SK-N-MC (cell line): ENCODE results near the gene CCDC40.

Experiments
- DNase-seq: peaks from one replicate; pipeline ENCODE4 v3.0.0-alpha.2; 2011; ENCODE audit warnings: low read depth, low spot score
- H3K27ac ChIP-seq: fragments of 200-600 bp; sonication (generic); 2 replicates; pipeline ENCODE4 v1.5.1; 2016; ENCODE audit warnings: mixed run types
- H3K36me3 ChIP-seq: fragments of 200-600 bp; sonication (generic); 2 replicates; pipeline ENCODE4 v1.6.1; 2017; ENCODE audit warnings: antibody characterized with exemption, low read length, mixed read lengths; ENCODE audit not compliant: insufficient read depth
- H3K4me3 ChIP-seq: fragments of 200-600 bp; sonication (generic); 2 replicates; pipeline ENCODE4 v1.5.1; 2016
- H3K9ac ChIP-seq: fragments of 200-600 bp; sonication (generic); 2 replicates; pipeline ENCODE4 v1.8.0; 2017; ENCODE audit warnings: mixed run types, mixed read lengths; ENCODE audit not compliant: insufficient read length
- H3K9me3 ChIP-seq: fragments of 200-600 bp; sonication (generic); 2 replicates; pipeline ENCODE4 v1.6.1; 2017; ENCODE audit warnings: low read depth, mild to moderate bottlenecking, antibody characterized with exemption, low read length, moderate library complexity, mixed read lengths
- EZH2 ChIP-seq: fragments of 200-600 bp; sonication (generic); IDR thresholded peaks from one replicate; pipeline ENCODE4 v1.6.1; 2017; ENCODE audit warnings: antibody characterized with exemption
- FOXP2 ChIP-seq: optimal IDR thresholded peaks from 2 replicates; pipeline ENCODE3; 2011; ENCODE audit warnings: mild to moderate bottlenecking, moderate library complexity; ENCODE audit not compliant: insufficient read depth; ENCODE audit errors: extremely low read length, control extremely low read depth
- POLR2AphosphoS5 ChIP-seq: IDR thresholded peaks from 2 replicates; pipeline ENCODE4 v1.6.1; 2012; ENCODE audit warnings: mild to moderate bottlenecking, low read depth, low read length, borderline replicate concordance

Gene CCDC40

GRCh38 chr17:80065478-80066170 lies 29.2 kb downstream of the CCDC40 start:
- Histone ChIP-seq H3K36me3 (no peaks in the 10 kb centered on the region), H3K4me3 (no peak overlapping the region), H3K27ac (no peak overlapping the region), H3K9ac (no peak overlapping the region), H3K9me3 (no peaks in the 10 kb centered on the region)
- TF ChIP-seq POLR2AphosphoS5 (no peak), FOXP2 (no peak), EZH2 (no peak)
- no peak for DNase-seq

DNA sequence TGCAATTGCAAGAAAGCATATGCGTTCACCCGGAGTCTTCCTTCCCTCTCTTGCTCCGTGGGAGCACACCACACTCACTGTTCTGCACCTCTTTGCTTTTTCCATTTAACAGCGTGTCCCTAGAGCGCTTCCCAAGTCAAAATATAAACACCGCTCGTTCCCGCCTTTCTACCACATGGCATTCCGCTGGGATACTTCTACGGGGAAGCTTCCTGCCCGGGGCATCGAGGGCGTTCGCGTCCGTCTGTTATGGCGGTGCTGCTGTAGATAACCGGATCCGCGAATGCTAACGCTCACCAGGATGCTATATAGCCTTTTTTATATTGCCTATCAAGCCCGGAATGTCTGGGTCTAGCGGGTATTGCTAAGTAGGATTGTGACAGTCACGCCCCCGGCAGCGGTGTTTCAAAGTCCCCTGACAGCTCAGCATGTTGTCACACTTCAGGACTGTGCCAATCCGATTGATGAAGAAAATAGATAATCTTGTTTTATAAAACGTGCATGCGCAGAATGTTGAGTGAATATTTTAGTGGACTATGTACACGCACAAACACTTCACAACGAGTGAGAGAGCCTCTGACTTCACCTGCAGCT lies 31.0 kb downstream of the CCDC40 start:
- Histone ChIP-seq H3K27ac (no peak overlapping the region), H3K9me3 (no peaks in the 10 kb centered on the region), H3K36me3 (no peaks in the 10 kb centered on the region), H3K9ac (no peak overlapping the region), H3K4me3 (no peak overlapping the region)
- no peak for DNase-seq
- TF ChIP-seq EZH2, result no peak
- TF ChIP-seq POLR2AphosphoS5, result no peak
- TF ChIP-seq FOXP2, result no peak

GRCh38 chr17:80068301-80069222 lies 32.1 kb downstream of the CCDC40 start:
- TF ChIP-seq EZH2, result no peak
- no peak for TF ChIP-seq POLR2AphosphoS5
- TF ChIP-seq FOXP2, result no peak
- Histone ChIP-seq H3K9ac (no peak overlapping the region), H3K36me3 (no peaks in the 10 kb centered on the region), H3K27ac (no peak overlapping the region), H3K4me3 (no peak overlapping the region), H3K9me3 (no peaks in the 10 kb centered on the region)
- DNase-seq, result no peak

- no peak for DNase-seq
Observed at GRCh38 chr17:80070375-80071115, 34.1 kb downstream of the CCDC40 start.

DNA sequence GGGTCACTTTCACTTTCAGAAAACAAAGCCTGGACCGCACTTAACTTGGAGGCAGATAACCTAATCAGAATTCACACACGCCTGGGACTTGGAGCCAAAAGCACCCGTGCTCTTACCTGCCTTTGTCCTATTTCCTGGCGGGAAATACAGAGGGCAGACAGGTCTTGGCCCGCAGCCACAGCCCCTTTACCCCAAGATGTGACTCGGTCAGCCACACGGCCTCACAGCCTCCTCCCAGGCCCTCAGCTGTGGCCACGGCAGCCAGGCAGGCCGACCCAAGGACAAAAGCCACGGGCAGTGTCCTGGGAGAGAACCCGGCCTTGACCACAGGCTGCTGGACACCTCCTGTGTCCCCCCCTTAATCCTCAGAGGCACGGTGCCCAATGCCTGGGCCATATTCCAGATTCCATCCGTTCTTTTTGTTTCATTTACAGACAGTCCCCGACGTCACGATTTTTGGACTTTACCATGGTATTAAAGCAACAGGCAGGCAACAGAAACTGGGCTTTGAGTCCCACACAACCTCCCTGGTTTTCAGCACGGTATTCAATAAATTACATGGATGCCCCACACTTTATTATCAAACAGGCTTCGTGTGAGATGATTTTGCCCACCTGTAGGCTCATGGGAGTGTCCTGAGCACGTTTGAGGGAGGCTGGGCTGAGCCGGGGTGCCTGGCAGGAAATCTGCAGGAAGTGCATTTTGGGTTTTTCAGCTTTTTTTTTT lies 34.8 kb downstream of the CCDC40 start:
- TF ChIP-seq POLR2AphosphoS5 (no peak), EZH2 (no peak), FOXP2 (no peak)
- Histone ChIP-seq H3K27ac (no peak overlapping the region), H3K4me3 (no peak overlapping the region), H3K9ac (no peak overlapping the region), H3K36me3 (no peaks in the 10 kb centered on the region), H3K9me3 (no peaks in the 10 kb centered on the region)
- DNase-seq, result no peak

More at GRCh38 chr17:80070375-80071115, 34.1 kb downstream of the CCDC40 start:
- Histone ChIP-seq H3K36me3 (no peaks in the 10 kb centered on the region), H3K9me3 (no peaks in the 10 kb centered on the region), H3K9ac (no peak overlapping the region), H3K4me3 (no peak overlapping the region), H3K27ac (no peak overlapping the region)
- TF ChIP-seq POLR2AphosphoS5 (no peak), EZH2 (no peak), FOXP2 (no peak)

DNA sequence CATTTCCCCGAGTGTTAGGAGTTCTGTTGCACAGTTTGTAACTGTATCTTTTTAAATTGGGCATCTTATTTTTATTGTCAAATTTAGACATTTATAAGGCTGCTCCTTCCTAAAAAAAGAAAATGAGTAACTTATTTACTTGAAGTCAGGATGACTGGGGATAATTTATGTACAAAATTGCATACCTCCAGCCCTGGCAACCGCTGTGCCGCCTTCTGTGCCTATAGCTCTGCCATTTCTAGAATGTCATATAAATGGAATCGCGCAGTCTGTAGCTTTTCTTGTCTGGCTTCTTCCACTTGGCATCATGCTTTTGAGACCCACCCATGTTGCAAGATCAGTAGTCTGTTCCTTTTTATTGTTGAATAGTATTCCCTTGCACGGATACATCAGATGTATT lies 36.0 kb downstream of the CCDC40 start:
- TF ChIP-seq EZH2 (no peak), POLR2AphosphoS5 (no peak), FOXP2 (no peak)
- Histone ChIP-seq H3K4me3 (no peak overlapping the region), H3K36me3 (no peaks in the 10 kb centered on the region), H3K27ac (no peak overlapping the region), H3K9me3 (no peaks in the 10 kb centered on the region), H3K9ac (no peak overlapping the region)
- DNase-seq, result no peak

- no peak for TF ChIP-seq POLR2AphosphoS5
- TF ChIP-seq FOXP2, result no peak
- no peak for TF ChIP-seq EZH2
- no peak overlapping the region for H3K27ac ChIP-seq
- no peak overlapping the region for H3K4me3 ChIP-seq
- no peak for DNase-seq
- no peaks in the 10 kb centered on the region for H3K36me3 ChIP-seq
- no peak overlapping the region for H3K9ac ChIP-seq
- no peaks in the 10 kb centered on the region for H3K9me3 ChIP-seq
Observed at GRCh38 chr17:80080081-80080480, 43.6 kb downstream of the CCDC40 start.

GRCh38 chr17:80081596-80081995 lies 45.2 kb downstream of the CCDC40 start:
- no peak overlapping the region for H3K27ac ChIP-seq
- no peak overlapping the region for H3K4me3 ChIP-seq
- no peak for TF ChIP-seq FOXP2
- no peak for TF ChIP-seq POLR2AphosphoS5
- no peak for TF ChIP-seq EZH2
- no peak overlapping the region for H3K9ac ChIP-seq
- no peak for DNase-seq
- no peaks in the 10 kb centered on the region for H3K36me3 ChIP-seq
- H3K9me3 ChIP-seq, result no peaks in the 10 kb centered on the region
